ENCODE data around the gene ABCG8.

The ABCG8 gene

DNA sequence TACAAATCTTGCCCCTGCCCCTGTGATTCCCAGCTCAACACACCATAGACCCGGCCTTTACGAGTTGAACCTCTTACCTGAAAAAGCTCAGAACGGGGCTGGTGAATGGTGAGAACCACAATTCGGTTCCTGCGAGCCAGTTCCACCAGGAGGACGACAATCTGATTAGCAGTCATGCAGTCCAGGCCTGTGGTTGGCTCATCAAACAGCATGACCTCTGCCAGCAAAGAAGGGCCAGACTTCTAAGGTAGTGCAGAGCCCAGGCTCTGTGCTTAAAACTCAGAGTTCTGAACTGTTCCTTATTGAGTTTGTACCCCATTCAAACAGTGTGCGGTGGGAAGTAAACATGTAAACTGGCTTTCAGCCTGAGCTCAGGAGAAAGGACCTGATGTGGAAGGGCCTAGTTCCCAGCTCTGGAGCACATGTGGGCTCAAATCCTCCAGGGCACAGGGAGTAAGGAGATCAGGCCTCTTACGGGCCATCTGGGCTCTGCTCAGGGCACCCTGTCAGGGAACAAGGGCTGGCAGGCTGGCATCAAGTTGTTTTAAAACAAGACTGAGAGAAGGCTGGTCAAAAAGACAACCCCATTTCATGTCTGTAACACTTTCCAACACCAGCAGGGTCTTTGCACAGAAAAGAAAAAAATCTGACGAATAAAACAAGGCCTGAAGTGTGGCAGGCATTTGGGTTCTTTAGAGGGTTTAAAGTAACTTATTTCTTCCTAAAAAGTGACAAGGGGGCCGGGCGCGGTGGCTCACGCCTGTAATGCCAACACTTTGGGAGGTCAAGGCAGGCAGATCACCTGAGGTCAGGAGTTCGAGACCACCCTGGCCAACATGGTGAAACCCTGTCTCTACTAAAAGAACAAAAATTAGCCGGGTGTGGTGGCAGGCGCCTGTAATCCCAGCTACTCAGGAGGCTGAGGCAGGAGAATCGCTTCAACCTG lies 12.2 kb upstream of the ABCG8 start:
- no peak for DNase-seq (ENCODE audit: low read depth in 2 of 2)

DNA sequence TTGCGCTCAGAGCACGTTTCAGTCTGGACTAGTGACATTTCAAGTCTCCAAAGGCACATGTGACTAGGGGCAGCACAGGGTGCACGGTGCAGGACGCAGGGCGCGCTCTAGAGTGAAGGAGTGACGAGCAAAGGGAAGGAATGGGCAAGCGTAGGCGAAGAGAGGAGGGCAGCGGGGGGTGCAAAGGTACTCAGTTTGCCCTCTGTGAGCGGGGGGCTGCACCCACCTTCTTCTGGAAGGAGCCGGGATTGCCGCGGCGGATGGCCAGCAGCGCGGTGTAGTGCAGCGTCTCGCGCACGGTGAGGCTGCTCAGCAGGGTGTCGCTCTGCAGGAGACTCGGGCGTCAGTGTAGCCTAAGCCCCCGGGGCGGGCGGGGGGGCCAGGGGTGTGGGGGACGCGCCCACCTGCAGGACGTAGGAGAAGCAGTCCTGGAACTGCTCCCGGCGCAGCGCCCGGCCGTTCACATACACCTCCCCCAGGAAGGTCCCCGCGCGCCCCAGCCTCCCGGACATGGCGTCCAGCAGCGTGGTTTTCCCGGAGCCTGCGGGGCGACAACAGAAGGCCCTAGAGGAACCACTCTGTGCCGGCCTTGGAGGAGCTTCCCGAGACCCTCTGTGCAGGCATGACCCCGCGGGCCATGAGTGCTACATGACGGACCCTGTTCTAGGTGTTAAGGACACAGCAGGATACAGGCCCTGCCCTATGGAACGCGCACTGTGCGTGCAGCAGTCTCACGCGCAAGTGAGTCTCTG lies 7.1 kb upstream of the ABCG8 start:
- no peak for DNase-seq (ENCODE audit: low read depth in 2 of 2)

DNA sequence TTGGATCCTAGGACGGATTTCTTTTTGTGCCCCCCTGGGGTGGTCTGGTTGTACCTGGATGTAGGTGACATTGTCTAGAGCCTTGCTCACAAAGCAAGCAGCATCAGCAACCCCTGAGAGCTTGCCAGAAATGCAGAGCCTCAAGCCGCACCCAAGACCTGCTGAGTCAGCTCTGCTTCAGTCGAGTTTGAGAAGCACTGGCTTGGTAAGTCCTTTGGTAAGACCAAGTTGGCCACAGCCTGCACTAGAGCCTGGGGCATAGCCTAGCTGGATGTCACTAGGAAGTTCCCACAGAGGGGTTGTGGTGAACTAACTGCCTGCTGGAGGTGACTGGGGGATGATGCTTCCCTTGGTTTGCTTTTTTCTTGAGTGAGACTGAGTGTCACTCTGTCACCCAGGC lies 6.3 kb upstream of the ABCG8 start:
- no peak for DNase-seq (ENCODE audit: low read depth in 2 of 2)

DNA sequence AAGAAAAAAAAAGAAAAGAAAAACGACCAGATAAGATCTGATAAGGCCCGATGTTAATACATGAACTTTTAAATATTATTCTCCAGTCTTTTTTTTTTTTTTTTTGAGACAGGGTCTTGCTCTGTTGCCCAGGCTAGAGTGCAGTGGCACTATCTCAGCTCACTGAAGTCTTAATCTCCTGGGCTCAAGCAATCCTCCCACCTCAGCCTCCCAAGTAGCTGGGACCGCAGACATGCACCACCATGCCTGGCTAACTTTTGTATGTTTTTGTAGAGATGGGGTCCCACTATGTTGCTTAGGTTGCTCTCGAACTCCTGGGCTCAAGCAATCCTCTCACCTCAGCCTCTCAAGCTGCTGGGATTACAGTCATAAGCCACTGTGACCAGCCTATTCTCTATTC lies 1.7 kb upstream of the ABCG8 start:
- no peak for DNase-seq (ENCODE audit: low read depth in 2 of 2)

DNA sequence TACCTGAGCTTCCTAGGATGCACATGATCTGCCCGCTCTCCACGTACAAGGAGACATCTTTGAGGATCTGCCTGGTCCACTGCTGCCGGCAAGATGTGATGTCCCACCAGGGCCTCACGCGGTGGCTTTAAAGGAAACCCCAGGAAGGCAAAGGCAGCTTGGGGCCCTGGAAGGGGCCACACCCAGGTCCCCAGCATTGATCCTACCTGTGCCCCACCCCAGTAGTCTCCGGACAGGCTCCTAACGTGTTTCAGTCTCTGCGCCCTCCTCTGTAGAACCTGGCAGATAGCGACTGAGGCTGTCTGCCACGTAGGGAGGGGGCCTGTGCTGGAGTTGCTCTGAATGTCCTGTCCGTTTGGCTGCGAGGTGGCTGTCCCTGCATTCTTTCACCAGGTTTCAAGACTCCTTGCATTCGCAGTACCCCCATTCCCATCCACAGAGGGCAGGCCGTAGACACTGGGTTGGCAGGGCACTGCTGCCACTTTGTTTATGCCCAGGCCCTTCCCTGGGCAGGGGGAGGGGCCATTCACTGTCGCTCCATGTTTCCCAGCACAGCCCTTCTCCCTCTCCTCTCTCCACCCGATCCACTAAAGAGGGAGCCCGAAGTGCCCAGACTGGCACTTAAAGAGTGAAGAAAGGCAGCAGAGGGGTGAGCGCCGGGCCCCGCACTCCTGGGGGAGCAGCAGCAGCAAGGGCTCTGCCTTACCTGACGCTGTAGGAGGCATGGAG lies 776 bp upstream of the ABCG8 start:
- no peak for DNase-seq (ENCODE audit: low read depth in 2 of 2)

DNA sequence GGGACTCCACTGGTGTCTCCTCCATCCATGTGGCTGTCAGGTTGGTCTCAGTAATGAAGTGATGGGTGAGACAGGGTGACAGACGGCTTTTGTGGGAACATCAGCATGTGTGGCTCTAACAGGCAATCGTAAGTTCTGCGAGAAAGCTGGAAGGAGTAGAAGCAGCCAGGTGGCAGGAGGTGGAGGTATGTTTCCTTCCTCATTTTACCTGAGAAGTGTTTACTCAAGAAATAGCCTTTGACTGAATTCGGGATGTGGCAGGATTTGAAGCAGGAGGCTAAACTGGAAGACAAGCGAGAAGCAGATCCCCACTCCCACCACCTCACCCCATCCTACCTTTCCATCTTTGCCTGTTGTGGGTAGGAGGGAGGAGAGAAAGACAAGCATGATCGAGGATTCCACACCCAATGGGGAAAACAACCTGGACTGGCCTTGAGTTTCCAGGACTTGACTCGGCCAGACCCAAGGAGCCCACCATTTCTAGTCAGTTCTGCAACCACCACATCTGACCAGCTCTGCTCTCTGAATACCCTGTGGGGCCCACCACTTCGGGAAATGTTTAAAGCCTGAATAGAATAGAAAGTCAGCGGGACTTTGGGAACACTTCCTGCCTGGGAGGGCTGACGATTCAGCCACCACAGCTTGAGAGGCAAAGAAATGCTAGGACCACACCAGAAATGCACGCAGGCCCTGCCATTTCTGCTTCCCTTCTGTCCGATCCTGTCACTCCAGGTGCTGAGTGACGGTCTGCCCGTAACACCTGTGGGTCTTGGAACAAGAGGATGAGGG lies 1.2 kb downstream of the ABCG8 start:
- no peak for DNase-seq (ENCODE audit: low read depth in 2 of 2)

DNA sequence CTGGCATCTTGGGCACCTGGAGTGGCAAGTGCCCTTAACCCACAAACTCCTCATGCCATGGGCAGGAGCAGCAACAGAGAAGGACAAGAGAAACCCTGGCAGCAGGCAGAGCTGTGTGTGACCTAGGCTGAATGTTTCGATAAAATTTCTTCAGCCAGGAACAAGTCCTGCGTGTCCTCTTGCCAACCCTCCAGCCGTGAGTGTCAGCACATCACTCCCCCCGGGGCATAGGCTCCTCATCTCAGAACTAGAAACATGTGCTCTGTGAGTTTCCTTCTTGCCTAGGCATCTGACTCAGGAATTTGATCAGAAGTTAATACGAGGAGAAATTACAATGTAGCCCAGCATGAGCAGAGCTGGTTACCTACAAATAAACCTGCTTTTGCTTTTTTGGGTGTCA lies 2.2 kb downstream of the ABCG8 start:
- no peak for DNase-seq (ENCODE audit: low read depth in 2 of 2)

DNA sequence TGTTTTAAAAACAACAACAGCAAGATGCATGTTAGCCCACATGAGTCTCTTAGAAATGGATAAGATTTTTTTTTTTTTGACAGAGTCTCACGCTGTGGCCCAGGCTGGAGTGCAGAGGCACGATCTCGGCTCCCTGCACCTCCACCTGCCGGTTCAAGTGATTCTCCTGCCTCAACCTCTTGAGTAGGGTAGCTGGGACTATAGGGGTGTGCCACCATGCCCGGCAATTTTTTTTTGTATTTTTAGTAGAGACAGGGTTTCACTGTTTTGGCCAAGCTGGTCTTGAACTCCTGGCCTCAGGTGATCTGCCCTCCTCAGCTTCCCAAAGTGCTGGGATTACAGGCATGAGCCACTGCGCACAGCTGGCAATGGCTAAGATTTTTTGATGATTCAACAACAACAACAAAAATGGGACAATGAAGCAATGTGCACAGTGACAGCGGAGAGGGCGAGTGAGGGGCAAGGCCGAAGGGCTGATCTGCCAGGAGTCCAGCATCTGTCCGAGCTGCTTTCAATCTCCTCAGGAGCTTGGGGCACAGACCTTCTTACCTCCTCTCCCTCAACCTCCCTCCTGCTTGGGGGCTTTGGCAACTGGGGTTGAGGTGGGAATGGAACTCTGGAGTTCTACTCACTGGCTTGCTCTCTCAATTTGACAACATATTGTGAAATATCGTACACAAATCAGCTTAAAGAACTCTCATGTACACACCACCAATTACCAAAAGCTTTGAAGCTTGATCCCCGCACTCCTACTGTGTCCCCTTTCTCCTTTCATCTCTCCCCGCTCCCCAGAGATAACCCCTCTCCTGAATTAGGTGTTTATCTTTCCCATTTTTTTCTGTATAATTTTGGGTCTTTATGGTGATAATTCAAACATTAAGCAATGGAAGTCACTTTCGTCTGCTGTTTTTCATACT lies 3.4 kb downstream of the ABCG8 start:
- no peak for DNase-seq (ENCODE audit: low read depth in 2 of 2)

DNA sequence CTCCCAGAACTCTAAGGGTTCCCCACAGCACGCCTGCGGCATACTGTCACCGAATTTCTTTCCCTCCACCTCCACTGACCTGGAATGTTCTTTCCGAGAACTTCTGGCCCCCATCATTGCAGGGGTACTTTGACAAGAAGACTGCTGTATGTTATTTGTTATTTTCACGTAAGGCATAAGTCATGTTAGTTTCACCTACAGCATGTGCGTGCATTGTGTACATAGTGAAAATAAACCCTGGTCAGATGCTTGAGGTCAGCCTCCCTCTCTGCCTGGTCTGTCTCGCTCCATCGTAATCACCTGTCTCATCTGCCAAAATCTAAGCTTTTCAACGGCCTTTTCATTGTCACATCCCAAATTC lies 4.1 kb downstream of the ABCG8 start:
- DNase-seq (ENCODE audit: low read depth in 2 of 2): no peak

DNA sequence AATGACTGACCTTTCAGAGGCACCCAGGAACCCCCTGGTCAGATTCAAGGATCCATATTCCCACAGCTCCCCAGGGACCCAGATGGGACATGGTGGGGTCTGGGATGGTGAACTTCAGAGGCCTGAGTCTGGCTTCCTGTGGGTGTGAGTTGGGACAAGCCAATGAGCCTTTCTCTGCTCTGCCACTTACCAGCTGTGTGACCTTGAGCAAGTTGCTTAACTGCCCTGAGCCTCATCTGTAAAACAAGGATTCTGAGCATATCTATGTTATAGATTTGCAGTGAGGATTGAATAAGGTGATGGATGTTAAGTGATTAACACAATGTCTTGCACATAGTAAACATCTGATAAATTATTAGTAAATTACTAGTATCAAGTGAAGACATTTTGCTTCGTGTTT lies 6.4 kb downstream of the ABCG8 start:
- no peak for DNase-seq (ENCODE audit: low read depth in 2 of 2)

DNA sequence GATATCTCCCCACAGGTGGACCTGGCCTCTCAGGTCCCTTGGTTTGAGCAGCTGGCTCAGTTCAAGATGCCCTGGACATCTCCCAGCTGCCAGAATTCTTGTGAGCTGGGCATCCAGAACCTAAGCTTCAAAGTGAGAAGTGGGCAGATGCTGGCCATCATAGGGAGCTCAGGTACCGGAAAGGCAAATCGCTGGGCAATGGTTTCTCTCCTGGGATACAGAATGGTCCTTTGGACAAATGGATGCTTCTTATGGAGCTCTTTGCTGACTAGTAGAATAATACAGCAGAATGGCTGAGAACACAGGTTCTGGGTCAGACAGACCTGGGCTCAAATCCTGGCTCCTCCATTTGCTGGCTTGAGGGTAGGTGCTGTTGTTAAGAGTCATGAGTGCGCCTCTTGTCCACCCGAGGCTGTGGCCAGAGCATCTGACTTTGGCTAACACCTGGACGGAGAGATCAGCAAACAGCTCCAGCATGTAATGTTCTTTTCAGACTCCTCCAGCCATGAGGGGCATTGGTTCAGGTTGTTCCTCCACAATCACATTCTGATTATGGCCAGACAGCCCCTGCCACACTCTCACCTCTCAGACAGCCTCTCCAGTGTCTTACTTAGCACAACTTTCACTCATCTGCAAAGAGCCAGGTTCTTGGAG lies 7.5 kb downstream of the ABCG8 start:
- no peak for DNase-seq (ENCODE audit: low read depth in 2 of 2)

DNA sequence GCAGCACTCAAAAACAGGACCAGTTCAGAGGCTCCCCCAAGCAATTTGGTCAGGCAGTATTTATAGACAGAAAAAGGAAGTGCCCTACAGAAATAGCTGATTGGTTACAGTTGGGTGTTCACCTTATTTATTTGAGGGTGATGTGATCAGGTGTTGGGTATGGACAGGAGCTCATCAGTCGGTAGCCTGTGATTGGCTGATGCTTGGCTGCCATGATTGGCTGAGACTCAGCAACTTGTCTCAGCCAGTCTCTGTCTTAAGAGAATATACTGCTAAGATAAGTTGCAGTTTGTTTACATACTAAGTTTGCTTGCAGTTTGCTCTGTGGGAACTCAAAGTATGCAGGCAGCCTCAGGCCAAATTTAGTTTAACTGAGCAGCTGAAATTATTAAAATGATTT lies 9.4 kb downstream of the ABCG8 start:
- no peak for DNase-seq (ENCODE audit: low read depth in 2 of 2)

DNA sequence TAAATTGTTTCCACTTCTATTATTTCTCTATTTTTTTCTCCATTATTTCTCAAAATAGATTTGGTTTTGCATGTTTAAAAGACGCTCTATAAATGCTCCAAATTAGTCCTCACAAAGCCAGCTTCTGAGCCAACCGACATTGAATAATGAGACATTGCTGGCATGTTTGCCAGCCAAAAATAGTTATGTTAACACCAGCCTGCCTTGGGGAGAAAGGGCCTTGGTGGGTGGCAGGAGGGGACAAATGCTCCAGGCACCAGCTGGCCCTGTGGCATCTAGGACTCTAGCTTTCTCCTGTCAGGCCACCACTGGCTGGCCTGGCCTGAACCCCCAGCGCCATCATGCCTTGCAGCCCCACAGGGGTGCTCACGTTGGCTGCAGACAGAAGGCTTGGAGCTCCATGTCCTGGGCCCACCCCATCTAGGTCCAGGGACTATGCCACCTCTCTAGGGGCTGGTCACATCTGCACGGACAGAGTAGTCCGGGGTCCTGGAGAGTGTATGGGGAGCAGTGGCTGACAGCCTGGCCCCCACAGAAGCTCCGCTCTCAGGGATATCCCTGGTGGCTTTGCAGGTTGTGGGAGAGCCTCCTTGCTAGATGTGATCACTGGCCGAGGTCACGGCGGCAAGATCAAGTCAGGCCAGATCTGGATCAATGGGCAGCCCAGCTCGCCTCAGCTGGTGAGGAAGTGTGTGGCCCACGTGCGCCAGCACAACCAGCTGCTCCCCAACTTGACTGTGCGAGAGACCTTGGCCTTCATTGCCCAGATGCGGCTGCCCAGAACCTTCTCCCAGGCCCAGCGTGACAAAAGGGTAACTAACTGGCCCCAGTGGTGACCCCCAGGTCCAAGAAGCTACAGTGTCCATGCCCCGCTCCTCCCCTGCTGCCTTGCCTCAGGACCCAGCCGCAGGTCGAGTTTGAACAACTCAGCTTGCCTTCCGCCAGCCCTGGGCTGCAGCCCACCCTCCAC lies 12.5 kb downstream of the ABCG8 start:
- no peak for DNase-seq (ENCODE audit: low read depth in 2 of 2)

DNA sequence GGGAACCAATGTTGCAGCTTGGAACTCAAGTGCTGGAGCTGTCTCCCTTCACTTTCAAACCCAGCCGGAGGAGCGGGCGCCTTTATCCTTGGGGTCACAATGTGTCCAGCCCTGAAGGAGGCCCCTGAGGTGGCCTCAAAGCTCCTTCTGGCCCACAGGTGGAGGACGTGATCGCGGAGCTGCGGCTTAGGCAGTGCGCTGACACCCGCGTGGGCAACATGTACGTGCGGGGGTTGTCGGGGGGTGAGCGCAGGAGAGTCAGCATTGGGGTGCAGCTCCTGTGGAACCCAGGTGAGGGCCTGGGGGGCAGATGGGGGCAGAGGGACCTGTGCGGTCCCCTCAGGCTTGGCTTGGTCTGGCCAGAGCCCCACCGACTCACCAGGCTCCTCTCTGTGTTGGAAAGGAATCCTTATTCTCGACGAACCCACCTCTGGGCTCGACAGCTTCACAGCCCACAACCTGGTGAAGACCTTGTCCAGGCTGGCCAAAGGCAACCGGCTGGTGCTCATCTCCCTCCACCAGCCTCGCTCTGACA lies 13.5 kb downstream of the ABCG8 start:
- DNase-seq (ENCODE audit: low read depth in 2 of 2): no peak

DNA sequence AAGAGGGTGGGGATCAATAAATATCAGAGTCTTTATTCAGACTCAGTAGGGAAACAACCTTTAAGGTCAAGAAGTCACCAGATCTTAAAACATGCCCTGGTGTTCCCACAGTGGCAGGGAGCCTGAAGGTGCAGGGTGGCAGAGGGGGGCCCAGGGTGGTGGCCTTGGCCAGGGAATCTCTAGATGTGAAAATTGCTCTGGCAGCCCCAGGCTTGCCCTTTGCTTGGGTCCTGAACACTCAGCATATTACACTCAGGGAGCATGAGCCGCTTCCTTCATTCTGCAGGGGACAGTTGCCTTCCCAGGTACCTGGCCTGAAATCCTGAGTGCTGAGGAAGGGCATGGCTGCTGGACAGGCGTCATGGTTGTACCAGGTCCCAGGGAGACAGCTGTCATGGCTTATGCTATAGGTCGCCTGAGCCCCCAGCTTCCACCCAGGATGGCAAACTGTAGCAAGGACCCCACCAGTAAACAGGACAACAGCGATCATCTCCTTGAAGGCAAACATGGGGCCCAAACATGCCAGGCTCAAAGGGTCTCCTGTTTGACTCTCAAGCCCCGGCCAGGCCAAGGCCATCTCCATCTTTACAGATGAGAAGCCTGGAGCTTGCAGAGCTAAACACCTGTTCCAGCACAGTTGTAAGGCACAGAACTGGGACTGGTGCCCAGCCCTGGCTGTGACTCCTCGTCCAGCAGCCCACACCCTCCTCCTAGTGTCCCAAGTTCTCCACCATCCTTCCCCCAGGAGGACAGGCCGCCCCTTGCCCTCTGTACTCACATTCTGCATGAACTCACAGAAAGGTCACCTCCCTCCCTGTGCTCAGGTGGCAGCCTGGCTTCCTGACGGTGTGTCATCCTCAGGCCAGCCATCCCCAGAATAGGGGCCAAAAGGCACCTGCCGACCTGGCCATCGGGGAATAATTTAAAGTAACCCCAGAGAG lies 14.6 kb downstream of the ABCG8 start:
- DNase-seq (ENCODE audit: low read depth in 2 of 2): no peak

DNA sequence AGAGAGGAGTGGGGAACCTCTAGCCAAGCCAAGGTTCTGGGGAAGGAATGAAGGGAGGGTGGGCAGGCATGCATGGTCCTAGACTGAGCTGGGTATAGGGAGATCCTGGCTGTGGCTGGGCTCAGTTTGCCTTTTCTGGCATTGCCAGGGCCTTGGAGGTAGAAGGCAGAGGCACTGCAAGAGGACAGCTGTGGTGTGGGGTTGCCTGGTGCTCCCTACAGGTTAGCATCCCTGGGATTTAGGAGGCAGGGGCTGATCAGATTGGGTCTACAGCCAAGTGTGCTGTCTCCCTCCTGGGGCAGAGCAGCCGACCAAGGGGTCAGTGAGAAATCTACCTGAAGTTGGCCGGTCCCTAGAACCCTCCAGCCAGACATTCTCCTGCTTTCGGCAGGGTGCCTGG lies 15.9 kb downstream of the ABCG8 start:
- DNase-seq (ENCODE audit: low read depth in 2 of 2): no peak

DNA sequence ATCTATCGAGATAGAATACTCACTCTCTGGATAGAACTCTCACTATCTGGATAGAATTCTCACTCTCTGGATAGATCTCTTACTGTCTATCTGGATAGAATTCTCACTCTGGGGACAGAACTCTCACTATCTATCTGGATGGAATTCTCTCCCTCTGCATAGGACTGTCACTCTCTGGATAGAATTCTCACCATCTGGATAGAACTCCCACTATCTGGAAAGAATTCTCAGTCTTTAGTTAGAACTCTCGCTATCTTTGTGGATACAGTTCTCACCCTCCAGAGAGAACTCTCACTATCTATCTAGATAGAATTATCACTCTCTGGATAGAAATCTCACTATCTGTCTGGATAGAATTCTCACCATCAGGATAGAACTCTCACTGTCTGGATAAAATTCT lies 16.5 kb downstream of the ABCG8 start:
- DNase-seq (ENCODE audit: low read depth in 2 of 2): no peak

DNA sequence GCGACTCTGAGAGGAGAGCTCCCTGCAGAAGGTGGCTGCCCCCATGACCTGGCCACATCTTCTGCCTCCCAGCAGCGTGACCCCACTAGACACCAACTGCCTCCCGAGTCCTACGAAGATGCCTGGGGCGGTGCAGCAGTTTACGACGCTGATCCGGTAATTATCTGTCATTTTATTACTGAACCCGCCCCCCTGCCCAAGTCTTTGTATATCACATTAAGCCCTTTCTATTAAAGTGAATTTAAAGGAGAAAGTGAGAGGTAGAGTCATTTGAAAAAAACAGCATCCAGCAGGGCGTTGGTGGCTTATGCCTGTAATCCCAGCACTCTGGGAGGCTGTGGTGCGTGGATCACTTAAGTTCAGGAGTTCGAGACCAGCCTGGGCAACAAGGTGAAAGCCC lies 33.4 kb downstream of the ABCG8 start:
- no peak for DNase-seq (ENCODE audit: low read depth in 2 of 2)
